ENCODE measurements around the gene ASF1B. TPM values are rescaled to one million over a fixed set of nuclear protein-coding genes. Genes with fewer than 3 reads are reported as not detected.
A peak's percentile ranks its signal among the peaks of the same experiment; 100 is the strongest.

Gene ASF1B
- total RNA-seq, 1 donor from 2014 or later, result 0.96 TPM

DNA sequence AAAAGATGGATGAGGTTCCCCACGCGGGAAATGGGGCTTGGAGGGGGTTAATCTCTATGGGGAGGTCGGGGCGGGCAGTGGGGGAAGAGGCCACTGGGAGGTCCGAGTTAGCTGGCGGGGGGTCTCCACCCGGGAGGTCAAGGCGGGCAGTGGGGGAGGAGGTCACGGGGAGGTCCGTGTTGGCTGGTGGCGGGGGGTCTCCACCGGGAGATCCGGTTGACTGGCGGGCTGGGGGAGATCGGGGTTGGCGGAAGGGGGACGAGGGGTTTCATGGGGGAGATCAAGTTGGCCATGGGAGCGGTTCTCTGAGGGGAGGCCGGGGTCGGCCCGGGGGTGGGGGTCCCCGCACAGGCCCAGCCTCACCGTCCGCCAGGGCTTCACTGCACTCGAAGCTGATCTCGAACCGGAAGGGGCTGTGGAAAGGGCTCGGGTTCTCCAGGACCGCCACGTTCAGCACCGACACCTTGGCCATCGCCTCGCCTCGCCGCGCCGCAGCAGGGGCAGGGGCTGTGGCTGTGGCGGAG lies 342 bp downstream of the ASF1B start:
- DNase-seq, result no peak
- H3K4me3 ChIP-seq, result peak overlapping the region; percentile 76
- H3K9me3 ChIP-seq (replicated peaks), result no peaks in the 10 kb centered on the region
- intact Hi-C loops (cut with micrococcal nuclease), result no loop called here
- peaks cover 46% of the 10 kb centered on the region for H3K4me1 ChIP-seq
- TF ChIP-seq, protein P1, sequence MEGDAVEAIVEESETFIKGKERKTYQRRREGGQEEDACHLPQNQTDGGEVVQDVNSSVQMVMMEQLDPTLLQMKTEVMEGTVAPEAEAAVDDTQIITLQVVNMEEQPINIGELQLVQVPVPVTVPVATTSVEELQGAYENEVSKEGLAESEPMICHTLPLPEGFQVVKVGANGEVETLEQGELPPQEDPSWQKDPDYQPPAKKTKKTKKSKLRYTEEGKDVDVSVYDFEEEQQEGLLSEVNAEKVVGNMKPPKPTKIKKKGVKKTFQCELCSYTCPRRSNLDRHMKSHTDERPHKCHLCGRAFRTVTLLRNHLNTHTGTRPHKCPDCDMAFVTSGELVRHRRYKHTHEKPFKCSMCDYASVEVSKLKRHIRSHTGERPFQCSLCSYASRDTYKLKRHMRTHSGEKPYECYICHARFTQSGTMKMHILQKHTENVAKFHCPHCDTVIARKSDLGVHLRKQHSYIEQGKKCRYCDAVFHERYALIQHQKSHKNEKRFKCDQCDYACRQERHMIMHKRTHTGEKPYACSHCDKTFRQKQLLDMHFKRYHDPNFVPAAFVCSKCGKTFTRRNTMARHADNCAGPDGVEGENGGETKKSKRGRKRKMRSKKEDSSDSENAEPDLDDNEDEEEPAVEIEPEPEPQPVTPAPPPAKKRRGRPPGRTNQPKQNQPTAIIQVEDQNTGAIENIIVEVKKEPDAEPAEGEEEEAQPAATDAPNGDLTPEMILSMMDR (IDR thresholded peaks at IDR 0.05; ENCODE audit: borderline replicate concordance), result no peak
- H3K27me3 ChIP-seq (ENCODE audit: low read depth), result no peaks in the 10 kb centered on the region
- no peaks in the 10 kb centered on the region for H3K36me3 ChIP-seq
- peak overlapping the region; percentile 74 for H3K27ac ChIP-seq (replicated peaks)

DNA sequence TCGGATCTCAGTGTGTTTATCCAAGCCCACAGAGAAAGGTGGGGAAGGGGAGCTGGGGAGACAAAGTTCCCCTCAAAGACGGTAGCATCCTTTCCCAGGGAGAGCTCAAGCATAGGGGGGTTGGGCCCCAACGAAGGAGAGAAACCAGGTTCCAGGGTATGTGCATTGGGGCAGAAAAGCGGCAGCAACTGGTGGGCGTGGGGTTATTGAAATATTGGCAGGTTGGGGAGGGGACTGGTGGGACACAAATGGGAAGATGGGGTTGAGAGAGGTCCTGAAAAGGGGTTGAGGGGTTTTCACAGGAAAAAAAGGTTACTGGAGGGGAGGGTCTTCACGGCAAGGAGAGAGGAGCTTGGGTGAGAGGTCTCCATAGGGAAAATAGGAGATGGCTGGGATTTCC lies 1.0 kb downstream of the ASF1B start:
- Histone ChIP-seq H3K4me3 (no peak overlapping the region), H3K9me3 (replicated peaks) (no peaks in the 10 kb centered on the region), H3K4me1 (peaks cover 43% of the 10 kb centered on the region), H3K27ac (replicated peaks) (no peak overlapping the region), H3K36me3 (no peaks in the 10 kb centered on the region), H3K27me3 (ENCODE audit: low read depth) (no peaks in the 10 kb centered on the region)
- intact Hi-C loops (cut with micrococcal nuclease), result no loop called here
- TF ChIP-seq, protein P1 (IDR thresholded peaks at IDR 0.05; ENCODE audit: borderline replicate concordance), result no peak
- DNase-seq, result no peak

DNA sequence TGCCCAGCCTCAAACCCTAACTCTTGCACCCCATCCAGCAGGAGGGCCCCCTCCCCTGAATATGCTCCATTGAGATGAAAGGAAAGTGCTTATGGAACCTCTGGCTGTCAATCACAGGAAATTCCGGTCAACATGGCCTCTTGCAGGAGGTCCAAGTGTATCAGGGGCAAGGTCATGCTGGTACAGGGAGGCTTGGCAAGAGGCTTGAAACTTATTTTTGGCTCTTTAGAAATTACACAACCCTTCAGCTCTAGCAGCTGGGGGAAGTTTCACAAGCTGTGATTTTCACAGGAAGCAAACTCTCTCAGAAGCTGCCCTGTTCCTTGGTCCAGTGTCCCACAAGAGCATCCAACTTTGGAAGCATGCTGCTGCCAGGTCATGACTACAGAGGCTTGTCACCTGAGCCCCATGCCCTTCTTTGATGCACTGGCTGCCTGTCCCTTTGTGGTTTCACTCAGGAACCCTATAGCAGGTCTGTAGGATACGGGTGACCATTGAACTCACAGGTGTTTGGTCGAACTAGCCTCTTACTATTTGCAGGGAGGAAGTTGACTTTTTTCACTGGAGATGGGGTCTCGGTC lies 8.4 kb downstream of the ASF1B start:
- Histone ChIP-seq H3K27me3 (ENCODE audit: low read depth) (no peaks in the 10 kb centered on the region), H3K36me3 (no peaks in the 10 kb centered on the region), H3K4me1 (peaks cover 30% of the 10 kb centered on the region), H3K27ac (replicated peaks) (peak overlapping the region; percentile 88), H3K4me3 (no peak overlapping the region), H3K9me3 (replicated peaks) (no peaks in the 10 kb centered on the region)
- TF ChIP-seq, protein P1 (IDR thresholded peaks at IDR 0.05; ENCODE audit: borderline replicate concordance), result no peak
- DNase-seq, result no peak
- intact Hi-C loops (cut with micrococcal nuclease), result no loop called here

DNA sequence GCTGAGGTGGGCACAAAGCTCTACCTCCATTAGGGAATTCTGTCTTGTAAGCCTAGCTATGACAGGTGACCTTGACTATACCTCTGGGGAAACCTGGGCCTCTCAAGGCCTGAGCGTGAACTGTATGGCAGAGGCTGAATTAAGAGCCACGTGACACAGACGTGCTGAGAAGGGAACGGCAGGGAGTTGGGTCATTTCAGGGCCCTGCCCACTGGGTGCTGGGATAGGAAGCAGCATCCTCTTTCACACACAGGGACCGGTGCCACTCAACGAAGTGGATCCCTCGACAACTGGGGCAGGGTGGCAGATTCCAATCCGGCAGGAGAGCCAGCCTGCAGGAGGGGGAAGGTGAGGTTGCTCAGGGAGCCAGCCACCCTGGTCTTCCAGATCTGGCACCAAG lies 9.2 kb downstream of the ASF1B start:
- intact Hi-C loops (cut with micrococcal nuclease), result no loop called here
- Histone ChIP-seq H3K36me3 (no peaks in the 10 kb centered on the region), H3K27ac (replicated peaks) (peak overlapping the region; percentile 88), H3K4me3 (no peak overlapping the region), H3K27me3 (ENCODE audit: low read depth) (no peaks in the 10 kb centered on the region), H3K9me3 (replicated peaks) (no peaks in the 10 kb centered on the region), H3K4me1 (peaks cover 30% of the 10 kb centered on the region)
- no peak for DNase-seq
- TF ChIP-seq, protein P1 (IDR thresholded peaks at IDR 0.05; ENCODE audit: borderline replicate concordance), result no peak

DNA sequence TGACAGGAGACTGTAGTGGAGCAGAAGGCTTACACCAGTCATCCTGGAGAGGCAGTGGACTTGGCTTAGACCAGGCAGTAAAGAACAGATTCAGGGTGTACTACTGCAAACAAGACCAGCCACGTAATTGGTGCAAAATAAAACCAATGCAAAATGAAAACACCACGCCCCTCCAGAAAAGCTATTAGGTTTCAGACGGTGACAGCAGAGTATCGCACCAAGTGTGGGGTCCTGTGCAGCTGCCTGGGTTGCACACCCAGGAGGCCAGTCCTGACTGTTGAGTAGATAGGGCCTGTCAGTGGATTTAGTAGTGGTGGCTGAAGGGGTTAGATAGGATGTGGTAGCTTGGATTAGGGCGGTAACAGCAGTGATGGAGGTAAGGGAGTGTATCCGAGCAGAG lies 13.5 kb downstream of the ASF1B start:
- Histone ChIP-seq H3K4me3 (no peak overlapping the region), H3K4me1 (peaks cover 34% of the 10 kb centered on the region), H3K9me3 (replicated peaks) (no peaks in the 10 kb centered on the region), H3K36me3 (no peaks in the 10 kb centered on the region), H3K27ac (replicated peaks) (no peak overlapping the region), H3K27me3 (ENCODE audit: low read depth) (no peaks in the 10 kb centered on the region)
- TF ChIP-seq, protein P1 (IDR thresholded peaks at IDR 0.05; ENCODE audit: borderline replicate concordance), result no peak
- intact Hi-C loops (cut with micrococcal nuclease), result no loop called here
- DNase-seq, result no peak

All from left ventricle myocardium inferior (tissue), 1 donor.